Left forelimb (tissue), 1 donor: ENCODE results near the gene ACTR2.
"Not testable (repeated sequence)": the region's sequence is repeated elsewhere in the genome, so short reads cannot be mapped to it uniquely, and the experiment has no call there.

Source experiments
- DNase-seq: peaks from one replicate; pipeline ENCODE4 v3.0.0-alpha.2; 2018; ENCODE audit warnings: low spot score

ACTR2 gene

GRCh38 chr2:65313126-65313953, 85.7 kb downstream of the ACTR2 start:
- no peak for DNase-seq

GRCh38 chr2:65313954-65314256, 86.3 kb downstream of the ACTR2 start:
- DNase-seq = no peak

DNA sequence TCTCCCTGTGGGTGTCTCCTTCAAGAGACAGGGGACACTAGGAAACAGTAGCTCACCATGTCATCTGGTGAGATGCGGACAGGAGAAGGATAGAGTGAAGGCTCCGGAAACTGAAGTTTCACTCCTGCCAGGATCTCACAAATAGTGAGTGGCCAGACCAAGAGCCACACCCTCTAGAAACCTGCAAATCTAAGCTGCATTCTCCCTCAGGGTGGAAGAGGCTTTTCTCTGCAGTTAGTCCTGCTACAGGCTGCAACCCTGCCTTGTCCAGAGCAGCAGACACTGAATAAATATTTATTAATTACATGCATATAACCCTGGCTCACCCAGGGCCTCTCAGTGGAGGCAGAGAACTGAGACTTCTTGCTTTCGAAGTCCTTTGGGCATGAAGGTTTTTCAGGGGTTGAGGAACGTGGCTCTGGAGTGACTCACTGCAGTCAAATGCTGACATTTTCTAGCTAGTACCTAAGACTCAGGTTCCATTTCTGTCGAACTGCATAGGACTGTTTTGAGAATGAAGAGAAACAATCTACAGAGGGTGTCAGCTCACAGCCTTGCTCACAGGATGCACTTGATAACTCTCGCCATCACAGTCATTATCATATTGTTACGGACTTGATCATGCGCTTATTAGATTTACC, 87.3 kb downstream of the ACTR2 start:
- no peak for DNase-seq

GRCh38 chr2:65316072-65316471, 88.4 kb downstream of the ACTR2 start:
- DNase-seq = no peak

GRCh38 chr2:65317351-65317750, 89.7 kb downstream of the ACTR2 start:
- DNase-seq = not testable (repeated sequence)

DNA sequence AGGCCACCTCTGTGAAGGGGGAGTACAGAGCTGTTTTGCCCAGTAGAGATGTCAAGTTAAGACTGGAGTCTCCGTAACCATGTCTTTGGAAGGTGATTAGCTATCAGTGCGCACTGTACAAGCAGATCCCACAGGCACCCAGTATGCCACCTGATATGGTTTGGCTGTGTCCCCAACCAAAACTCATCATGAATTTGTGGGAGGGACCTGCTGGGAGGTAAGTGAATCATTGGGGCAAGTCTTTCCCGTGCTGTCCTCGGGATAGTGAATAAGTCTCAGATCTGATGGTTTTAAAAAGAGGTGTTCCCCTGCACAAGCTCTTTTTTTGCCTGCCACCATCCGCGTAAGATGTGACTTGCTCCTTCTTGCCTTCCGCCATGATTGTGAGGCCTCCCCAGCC, 90.2 kb downstream of the ACTR2 start:
- DNase-seq = no peak

DNA sequence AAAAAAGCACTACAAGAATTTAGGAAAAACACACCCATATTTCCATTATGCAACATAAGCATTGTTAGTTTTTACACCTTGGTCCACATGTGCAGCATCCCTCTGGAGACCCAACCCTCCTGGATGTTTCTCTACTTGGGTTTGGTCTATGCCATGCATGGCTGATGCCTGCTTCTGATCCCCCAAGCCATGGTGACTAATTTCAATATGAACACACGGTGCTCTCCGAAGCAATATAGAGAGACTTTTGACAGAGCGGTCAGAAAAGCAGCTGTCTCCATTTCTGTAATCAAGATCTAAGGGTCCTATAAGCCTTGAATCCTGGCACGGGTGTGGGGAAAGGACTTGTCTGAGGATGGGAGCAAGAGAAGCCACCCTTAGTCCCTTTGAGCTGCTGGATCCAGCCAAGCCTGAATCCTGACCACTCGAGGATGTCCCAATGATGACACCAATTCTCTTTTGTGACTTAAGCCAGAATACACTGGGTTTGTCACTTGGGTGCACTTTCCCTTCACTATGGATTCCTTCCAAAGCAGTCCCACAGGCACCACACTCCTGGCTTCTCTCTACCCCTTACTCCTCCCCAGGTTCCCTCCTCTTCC, 91.5 kb downstream of the ACTR2 start:
- DNase-seq = no peak

DNA sequence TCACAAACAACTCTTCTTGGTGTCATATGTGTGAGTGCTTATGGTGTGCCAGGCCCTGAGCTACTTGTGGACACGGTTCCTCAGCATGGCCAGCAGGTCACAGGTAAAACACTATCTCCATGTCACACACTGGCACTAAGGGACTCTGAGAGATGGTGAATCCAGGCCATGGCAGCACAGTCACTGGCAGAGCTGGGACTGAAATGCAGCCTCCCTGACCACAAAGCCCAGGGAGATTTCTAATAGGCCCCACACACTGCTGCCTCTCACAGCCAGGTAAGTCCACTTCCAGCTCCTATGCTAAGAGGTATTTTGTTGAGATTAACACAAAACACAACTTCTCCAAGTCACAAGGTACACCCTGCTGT, 92.0 kb downstream of the ACTR2 start:
- no peak for DNase-seq

GRCh38 chr2:65320042-65320725, 92.6 kb downstream of the ACTR2 start:
- DNase-seq = no peak
